ENCODE results near the gene PRKAG3.
"Not testable (repeated sequence)": the region's sequence is repeated elsewhere in the genome, so short reads cannot be mapped to it uniquely, and the experiment has no call there.

Gene PRKAG3

DNA sequence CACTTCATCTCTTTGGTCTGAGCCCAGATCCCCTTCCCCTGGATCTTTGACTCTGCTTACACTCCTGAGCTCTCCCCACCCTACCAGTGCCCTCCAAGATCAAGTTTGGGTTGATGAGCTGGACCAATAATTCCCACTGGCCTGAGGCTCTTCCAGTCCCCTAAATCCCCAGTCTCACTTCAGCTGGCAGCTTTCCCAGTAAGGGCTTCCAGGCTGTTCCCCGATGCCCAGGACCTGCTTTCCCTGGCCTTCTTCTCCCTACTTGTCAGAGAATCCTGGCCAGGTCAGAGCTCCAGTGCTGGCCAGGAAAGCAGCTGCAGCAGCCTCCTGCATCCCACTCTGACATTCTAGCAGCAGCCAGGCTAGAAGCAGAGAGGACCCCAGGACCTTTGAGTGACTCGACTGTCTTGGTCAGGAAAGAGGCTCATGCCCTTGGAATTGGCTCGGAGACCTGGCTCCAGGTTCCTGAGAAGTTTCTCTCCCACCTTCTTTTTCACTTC lies 31.5 kb upstream of the PRKAG3 start:
- DNase-seq (ENCODE audit: low read depth) = no peak

DNA sequence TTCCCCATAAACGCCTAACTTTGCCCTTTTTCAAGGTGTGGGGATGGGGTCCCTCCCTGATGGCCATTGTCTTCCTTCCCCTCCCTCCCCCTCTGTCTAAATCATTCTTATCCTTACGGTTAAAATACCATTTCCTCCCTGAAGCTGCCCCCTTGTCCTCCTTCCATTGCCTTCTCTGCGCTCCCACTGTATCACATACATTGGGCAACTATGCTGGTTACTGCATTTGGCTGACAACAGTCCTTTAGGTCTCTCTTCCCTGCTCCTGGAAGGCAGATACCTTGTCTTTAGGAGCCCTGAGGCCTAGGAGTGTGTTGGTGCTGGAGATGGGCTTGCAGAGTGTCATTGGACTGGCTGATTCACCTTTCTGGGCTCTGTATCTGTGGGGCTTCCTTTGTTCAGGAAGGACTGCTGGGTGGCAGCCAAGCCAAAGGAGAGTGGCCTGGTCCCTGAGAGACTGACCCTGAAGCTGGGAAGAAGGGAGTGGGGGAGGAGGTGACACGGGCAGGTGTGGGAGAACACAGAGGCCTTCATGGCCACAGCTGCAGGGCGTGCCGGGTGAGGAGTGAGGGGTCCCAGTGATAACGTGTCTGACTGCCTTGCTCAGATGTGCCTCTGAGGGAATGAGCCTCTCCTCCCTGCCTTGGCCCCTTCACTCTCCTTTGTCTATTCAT lies 30.2 kb upstream of the PRKAG3 start:
- DNase-seq (ENCODE audit: low read depth) = no peak

DNA sequence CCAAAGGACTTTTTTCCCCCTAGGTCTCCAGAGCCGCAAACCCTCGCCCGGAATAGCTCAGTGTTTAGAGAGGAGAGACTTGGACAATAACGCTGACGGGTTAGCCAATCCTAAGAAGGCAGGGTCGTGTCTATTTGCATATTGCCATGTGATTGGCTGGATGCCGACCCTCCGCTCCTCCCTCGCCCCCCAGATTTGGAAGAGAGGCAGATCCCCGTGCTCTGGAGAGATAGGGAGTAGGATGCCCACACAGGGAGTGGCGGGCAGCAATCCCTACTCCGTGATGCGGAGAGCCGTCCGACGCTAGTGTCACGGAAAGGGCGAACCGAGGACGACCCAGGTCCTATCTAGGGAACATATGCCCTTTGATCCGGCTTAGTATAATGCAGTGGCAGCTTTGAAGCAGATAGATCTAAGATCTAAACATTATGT lies 29.4 kb upstream of the PRKAG3 start:
- no peak for DNase-seq (ENCODE audit: low read depth)

DNA sequence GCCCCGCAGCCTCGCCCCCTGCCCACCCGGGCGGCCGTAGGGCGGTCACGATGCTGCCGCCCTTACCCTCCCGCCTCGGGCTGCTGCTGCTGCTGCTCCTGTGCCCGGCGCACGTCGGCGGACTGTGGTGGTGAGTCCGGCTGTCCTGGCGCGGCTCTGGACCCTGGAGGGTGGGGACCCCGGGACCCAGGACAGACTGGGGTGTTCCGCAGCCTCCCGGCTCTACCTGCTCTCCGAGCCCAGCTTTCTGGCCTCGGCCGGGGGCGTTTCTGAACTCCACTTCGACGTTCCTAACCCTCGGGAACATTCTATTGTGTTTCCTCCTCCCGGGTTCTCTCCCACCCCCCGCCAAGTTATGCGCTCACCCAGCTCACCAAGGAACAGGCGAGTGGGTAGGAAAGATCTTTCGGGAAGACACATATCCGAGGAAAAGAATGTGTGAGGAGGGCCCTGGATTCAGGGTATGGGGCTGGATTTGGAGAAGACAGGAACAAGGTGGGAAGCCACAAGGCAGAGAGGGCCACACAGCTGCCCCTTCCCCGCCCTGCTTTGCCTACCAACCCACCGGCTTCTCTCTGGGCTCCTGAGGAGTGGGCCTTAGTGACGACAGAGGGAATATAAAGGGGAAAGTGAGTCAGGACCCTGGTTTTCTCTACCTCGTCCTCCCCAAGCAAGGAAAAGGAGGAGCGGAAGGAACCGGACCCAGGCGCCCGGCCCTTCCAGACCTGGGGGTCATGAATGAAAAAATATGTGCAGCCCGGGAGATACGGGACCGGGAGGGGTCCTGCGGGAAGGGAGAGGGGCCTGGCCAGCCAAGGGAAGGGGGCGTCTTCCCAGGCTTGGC lies 28.6 kb upstream of the PRKAG3 start:
- no peak for DNase-seq (ENCODE audit: low read depth)

DNA sequence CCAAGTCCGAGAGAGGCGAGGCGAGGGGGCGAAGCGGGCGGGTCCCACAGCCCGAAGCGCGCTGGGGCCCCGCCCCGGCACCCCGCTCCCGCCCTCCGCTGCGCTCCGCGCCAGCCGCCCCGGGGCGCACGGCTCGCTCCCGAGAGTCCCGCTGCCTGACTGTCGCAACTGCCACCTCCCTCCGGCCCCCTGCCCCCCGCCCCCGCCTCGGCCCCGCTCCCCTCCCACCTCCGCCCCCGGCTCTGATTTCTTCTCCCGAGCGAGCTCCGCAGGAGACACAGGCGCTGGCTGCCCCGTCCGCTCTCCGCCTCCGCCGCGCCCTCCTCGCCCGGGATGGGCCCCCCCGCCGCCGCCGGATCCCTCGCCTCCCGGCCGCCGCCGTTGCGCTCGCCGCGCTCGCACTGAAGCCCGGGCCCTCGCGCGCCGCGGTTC lies 28.0 kb upstream of the PRKAG3 start, which contains the start of gene WNT6:
Gene WNT6 (plus strand): TSS at position 250 of the 432 bp plus-strand sequence. CDS start 233 bp downstream, outside the sequence.
- DNase-seq (ENCODE audit: low read depth) = no peak

DNA sequence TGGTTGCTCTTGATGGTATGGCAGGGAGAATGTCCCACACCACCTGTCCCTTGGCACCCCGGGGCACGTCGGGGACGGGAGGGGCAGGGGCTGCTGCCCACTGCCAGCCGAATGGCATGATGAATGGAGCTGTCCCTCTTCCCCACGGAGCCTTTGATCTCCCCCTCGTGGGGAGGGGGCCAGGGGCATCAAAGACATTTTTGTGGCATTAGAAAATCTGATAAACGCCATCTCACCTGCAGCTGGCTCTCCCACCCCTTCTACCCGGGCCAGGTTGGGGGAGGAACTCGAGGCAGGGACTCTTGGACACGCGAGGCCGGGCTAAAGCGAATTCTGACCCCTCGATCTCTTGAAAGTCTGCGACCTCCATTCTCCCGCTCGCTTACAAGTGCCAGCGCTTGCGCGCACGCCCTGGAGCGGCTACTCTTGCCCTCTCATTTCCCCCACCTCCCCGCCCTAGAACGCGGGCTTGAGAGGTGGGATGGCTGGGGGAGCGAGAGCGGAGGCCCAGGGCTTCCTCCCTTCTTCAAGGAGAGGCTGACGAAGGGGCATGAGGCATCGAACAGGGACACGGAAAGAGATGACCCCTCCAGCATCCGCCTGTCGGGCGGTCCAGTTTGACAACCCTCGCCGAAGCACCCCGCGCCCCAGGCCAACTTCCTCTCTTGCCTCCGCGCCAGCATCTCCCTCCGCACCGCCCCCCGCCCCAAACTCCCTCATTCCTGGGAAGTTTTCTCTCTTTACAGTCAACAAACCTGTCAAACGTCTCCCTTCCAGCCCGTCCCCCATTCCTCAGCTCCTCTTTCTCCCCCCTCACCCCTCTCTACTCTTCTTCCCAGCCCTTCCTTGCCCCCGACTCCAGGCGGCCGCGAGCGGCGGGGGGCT lies 27.3 kb upstream of the PRKAG3 start:
- no peak for DNase-seq (ENCODE audit: low read depth)

DNA sequence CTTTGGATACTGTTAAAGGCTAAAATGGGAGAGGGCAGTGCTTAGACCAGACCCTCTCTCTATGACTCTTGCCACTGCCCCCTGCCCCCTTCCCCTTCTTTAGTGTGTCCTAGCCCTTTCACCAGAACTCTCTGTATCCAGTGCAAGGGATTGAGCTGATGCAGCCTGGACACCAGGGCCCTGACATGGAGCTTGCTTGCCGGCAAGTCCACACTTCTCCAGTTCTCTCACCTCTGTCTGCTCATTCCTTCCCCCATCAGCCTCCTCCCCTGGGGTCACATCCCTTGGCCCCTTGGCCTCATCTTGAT lies 26.5 kb upstream of the PRKAG3 start:
- DNase-seq (ENCODE audit: low read depth) = no peak

DNA sequence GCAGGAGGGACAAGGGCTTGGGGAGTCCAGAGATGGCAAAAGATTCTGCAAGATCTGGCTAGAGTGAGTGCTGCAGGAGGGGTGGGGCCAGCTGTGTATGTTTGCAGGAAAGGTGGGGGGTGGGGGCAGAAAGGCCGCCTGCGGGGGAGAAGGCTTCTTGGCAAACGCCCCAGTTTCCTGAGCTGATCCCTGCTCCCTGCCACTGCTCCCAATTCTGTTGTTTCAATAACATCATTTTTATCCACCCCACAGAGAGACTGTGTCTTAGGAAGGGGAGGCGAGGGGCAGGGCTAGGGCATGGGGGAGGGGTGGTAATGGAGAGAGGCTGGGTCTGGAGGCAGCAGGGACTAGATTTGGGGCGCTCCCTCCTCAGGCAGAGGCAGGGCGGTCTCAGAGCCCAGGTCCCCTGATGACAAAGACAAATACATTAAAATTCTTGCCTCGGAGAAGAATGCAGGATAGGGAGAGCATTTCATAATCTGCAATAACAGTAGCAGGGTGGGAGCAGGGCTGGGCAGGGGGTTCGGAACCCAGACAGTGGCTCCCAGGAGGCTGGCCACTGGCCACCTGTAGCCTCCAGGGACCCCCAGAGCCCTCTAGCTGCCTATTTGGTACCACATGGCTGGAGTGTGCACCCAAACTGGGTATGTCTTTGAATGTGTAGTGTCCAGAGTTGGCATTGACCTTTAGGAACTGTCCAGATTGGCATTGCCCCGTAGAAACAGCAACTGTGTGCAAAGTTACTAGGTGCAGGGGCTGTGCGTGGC lies 26.0 kb upstream of the PRKAG3 start:
- DNase-seq (ENCODE audit: low read depth) = no peak

DNA sequence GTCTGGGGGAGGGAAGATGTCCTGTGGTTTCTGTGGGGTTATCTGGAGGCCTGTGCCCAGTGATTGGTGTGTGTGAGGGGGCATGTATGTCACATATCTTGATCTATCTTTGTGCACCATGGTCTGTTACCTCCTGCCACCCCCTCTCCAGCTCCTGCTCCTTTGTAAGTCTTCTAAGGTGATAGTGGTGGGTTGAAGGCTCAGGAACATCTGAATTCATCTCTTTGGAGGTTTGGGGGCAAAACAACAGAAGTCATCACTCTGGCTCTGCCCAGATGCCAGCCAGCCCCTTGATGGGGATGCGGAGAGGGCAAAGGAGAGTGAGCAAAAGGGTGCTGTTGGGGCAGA lies 25.3 kb upstream of the PRKAG3 start:
- DNase-seq (ENCODE audit: low read depth) = no peak

DNA sequence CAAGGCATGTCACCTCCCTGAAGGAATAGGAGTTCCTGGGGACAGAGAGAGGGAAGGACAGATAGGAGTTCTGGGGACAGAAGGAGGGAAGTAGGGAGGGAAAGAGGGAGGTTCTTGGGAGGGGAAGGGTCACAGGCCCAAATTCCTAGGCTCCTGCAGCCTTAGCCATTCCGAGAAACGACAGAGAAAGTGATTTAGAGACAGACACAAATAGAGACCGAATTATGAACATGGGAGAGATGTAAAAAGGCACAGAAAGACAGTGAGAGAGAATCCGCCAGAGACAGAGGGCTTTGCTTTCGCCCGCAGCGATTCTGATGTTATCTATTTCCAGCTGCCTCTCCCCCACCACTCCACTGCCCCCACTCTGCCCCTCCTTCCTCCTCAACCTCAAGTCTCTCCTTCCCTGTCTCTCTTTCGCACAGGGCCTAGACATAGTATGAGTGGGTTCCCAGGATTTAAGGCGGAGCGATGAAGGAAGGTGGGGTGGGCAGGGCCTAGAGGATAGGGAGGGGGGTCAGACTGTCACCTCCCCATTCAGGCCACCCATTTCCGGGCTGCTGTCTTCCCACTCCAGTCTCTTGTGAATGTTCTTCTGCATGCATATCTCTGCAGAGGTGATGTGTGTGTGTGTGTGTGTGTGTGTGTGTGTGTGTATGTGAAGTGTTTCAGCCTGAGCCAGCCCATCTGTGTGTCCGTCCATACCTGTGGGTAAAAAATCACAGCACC lies 24.7 kb upstream of the PRKAG3 start:
- no peak for DNase-seq (ENCODE audit: low read depth)

DNA sequence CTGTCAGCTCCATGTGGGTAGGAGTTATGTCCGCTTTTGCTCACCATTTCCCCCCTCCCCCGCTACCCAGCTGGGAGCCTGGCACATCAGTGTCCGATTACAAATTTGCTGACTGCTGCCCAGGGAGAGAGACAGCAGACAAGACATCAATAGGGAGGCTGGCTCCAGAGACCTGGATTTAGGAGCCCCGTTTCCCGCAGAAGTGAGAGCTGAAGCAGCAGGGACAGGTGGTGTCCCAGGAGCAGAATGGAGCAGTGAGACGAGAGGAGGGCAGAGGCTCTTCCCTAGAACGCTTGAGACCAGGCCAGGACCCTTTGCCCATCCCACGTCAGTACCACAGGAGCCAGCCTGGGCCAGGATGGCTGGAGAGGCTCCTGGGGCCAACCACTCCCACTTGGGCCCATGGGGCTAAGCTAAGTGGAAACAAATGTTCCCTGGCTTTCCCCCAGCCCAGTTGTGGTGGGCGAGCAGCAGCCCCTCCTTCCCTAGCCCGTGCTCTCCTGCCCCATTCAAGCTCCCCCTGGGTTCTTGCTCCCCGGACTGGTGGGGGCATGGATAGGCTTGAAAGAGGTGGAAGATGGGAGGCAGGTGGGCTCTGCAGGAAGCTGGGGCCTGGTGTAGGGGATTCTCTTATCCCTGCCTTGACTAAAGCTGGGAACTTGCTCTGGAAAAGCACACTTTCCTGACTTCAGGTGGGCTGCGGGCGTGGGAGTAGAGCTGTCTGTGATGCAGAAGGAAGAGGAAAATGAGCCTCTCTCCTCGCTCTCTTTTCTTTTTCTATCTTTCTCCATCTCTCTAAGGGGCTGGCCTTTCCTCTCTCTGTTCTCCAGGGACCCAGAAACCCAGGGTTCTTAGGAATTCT lies 23.9 kb upstream of the PRKAG3 start:
- DNase-seq (ENCODE audit: low read depth) = no peak

DNA sequence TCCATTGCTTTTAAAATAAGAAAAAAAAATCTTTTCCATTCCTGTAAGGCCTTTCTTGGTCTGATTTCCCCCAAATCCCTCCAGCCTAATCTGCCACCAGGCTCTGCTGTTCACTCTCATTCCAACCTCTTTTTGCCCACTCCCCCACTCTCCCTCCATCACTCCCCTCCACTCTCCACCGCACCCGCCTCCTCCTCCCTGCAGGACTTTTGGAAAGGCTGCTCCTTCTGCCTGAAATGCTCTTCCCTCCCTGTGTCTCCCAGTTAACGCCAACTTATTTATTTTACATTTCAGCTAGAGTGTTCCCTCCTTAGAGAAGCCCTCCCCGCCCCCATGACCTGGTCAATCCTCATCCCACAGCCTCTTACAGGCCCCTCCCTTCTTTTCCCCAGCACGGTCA lies 23.3 kb upstream of the PRKAG3 start:
- no peak for DNase-seq (ENCODE audit: low read depth)

DNA sequence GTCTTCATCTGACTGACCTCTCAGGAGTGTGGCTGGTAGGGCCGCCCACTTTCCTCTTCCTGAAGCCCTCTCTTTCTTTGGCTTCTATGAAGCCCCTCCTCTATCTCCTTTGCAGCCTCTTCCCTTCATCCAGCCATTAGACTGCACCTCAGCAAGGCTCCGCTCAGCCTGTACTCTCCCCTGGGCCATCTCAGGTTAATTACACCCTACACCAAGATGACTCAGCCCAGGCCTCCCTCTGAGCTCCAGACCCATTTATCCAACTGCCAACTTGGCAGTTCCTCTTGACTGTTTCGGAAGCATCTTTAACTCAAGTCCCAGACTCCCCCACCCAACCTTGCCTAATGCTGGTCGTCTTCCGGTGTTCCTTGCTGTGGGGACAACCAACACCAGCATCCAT lies 22.2 kb upstream of the PRKAG3 start:
- no peak for DNase-seq (ENCODE audit: low read depth)

DNA sequence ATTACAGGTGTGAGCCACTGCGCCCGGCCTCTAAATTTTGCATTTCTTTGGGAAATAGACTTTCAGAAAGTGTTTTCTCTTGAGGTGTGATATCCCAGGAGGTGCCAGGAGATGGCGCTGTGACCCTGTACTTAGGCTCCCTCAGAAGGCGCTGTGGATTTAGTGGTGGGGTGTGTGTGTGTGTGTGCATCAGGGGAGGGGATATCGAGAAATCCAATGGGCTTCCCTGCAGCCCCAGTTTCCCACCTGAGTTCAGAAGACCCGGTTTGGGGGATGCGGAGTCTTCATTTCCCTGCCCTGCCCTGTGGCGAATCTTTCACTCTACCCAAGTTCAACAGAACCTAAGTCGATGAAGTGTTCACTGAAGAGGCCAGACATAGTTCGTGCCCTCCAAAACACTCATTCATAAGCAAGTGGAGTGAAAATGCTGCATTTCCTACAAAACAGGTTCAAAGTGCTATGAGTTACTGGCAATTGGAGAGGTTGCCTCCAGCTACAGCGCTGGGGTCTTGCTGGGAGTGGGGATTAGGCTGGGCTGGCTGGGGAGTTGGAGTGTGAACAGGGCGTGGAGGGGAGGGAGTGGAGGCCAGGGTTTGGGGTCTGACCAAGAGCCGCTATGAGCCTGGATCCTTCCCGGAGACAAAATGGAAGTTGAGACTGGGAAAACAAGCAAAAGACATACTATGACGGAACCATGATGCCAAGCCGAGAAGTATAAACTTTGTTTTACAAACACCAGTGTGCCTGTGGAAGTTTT lies 21.5 kb upstream of the PRKAG3 start:
- peak; percentile 63 for DNase-seq (ENCODE audit: low read depth)

DNA sequence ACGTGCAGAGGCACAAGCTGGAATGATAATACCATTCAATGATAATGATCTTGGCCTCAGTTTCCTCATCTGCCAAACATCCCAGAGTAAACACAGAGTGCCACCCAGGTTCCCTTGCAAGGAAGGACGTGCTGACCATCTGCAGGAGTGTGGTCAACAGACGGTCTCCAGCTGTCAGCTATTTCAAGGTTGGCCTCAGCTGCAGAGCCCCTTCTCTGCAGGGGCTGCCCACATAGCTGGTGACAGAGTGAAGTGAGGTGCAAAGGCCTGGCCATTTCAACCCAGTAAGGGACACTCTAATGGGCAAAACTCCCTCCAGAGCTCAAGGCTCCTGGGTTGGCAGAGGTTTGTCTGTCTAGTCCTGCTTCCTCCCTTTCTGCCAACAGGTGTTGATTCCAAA lies 19.7 kb upstream of the PRKAG3 start:
- DNase-seq (ENCODE audit: low read depth) = no peak

DNA sequence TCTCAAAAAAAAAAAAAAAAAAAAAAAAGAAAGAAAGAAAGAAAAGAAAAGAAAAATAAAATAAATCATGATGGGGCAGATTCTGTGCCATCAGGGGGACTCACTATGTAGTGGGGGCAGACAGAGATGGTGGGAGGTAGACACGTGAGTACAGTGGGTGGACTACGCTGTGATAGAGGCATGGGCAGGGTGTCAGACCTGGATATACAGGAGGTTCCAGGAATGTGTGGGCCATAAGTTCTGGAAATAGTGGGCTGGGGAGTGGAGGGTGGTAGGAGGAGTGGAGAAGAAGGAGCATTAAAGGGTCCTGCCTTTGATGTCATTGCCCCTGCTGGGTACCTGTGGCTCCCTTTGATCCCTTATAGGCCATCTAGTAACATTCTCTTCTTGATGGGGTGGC lies 19.2 kb upstream of the PRKAG3 start:
- DNase-seq (ENCODE audit: low read depth) = no peak

DNA sequence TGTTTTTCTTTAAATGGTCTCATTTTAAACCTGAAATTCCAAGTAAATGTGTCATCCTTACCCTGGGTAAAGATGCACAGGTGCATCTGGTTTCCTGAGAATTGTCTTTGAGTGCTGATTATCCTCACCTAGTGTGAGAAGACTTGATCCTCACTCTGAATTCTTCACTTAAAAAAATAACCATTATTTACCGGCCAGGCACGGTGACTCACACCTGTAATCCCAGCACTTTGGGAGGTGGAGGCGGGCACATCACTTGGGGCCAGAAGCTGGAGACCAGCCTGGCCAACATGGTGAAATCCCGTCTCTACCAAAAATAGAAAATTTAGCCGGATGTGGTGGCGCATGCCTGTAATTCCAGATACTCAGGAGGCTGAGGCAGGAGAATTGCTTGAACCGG lies 18.1 kb upstream of the PRKAG3 start:
- no peak for DNase-seq (ENCODE audit: low read depth)

DNA sequence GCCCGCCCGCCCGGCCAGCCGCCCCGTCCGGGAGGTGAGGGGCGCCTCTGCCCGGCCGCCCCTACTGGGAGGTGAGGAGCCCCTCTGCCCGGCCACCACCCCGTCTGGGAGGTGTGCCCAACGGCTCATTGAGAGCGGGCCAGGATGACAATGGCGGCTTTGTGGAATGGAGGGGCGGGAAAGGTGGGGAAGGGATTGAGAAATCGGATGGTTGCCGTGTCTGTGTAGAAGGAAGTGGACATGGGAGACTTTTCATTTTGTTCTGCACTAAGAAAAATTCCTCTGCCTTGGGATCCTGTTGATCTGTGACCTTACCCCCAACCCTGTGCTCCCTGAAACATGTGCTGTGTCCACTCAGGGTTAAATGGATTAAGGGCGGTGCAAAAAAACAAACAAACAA lies 15.4 kb upstream of the PRKAG3 start:
- not testable (repeated sequence) for DNase-seq (ENCODE audit: low read depth)

DNA sequence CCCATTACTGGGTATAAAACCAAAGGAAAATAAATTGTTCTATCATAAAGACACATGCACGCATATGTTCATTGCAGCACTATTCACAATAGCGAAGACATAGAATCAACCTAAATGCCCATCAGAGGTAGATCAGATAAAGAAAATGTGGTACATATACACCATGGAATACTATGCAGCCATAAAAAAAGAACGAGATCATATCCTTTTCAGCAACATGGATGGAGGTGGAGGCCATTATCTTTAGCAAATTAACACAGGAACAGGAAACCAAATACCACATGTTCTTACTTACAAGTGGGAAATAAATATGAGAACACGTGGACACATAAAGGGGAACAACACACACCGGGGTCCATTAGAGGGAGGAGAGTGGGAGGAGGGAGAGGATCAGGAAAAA lies 12.7 kb upstream of the PRKAG3 start:
- not testable (repeated sequence) for DNase-seq (ENCODE audit: low read depth)
